Ovary (tissue), 9 donors: ENCODE measurements around the gene DAB1. TPM values are rescaled to one million over a fixed set of nuclear protein-coding genes. Genes with fewer than 3 reads are reported as not detected.

Source experiments
- DNase-seq, 5 donors: peaks; one replicate each; pipeline ENCODE4 v3.0.0-alpha.2; 2019 to 2020
- H3K27ac ChIP-seq, 2 donors: fragments of 200-600 bp; one replicate each; pipeline versions ENCODE4 v1.5.1 to v1.8.0; 2019 to 2022
- H3K27me3 ChIP-seq: fragments of 200-600 bp; one replicate; pipeline ENCODE4 v1.8.0; 2022
- H3K36me3 ChIP-seq: fragments of 200-600 bp; sonication (generic); one replicate; pipeline ENCODE4 v1.5.1; 2019
- H3K4me1 ChIP-seq: one replicate; pipeline ENCODE4 v1.8.1; 2013; ENCODE audit warnings: mild to moderate bottlenecking, moderate library complexity; ENCODE audit not compliant: insufficient read depth
- H3K4me3 ChIP-seq: fragments of 200-600 bp; sonication (generic); one replicate; pipeline ENCODE4 v1.5.1; 2017
- H3K9me3 ChIP-seq, 2 donors: fragments of 200-600 bp in 1 of 2; sonication (generic) in 1 of 2; one replicate each; pipeline versions ENCODE4 v1.5.1 to v1.8.1; 2013 to 2019; ENCODE audit warnings: mild to moderate bottlenecking in 1 of 2, moderate library complexity in 1 of 2
- CTCF ChIP-seq, 3 donors: fragments of 450-650 bp in 2 of 3; fragments of 200-600 bp in 1 of 3; IDR thresholded peaks; one replicate each; pipeline versions ENCODE4 v1.5.1 to v1.8.0; 2016 to 2022; ENCODE audit warnings: antibody characterized with exemption in 3 of 3, mild to moderate bottlenecking in 1 of 3
- EP300 ChIP-seq: sonication (generic); formaldehyde crosslinking; IDR thresholded peaks from one replicate; pipeline ENCODE4 v1.6.1; 2017; ENCODE audit warnings: antibody characterized with exemption
- POLR2A ChIP-seq: fragments of 450-650 bp; IDR thresholded peaks from one replicate; pipeline ENCODE4 v1.6.1; 2017; ENCODE audit warnings: antibody characterized with exemption, mild to moderate bottlenecking, moderate library complexity
- WGBS, 3 donors: extraction: QIAGEN DNeasy Blood & Tissue Kit in 1 of 3; methylation state at CpG; one replicate each; pipeline versions ENCODE4 v1.1.5 to v1.1.7; 2013 to 2017; 5-methylcytosine and 5-hydroxymethylcytosine counted together
- intact Hi-C, 4 donors: fragments of 100-400 bp; cut with DNase I; formaldehyde crosslinking; loops; one replicate each; pipeline versions ENCODE4 v1.11.0 to v1.15.1; 2022 to 2023
- polyA plus RNA-seq, 2 donors: library from polyadenylated mRNA; stranded (reverse); fragments of 200-250 nt in 1 of 2; fragments of 350-450 nt in 1 of 2; fragmentation: Illumina TruSeq in 1 of 2; extraction: RNeasy Lipid Tissue Mini Kit (QIAGEN cat#74804) in 1 of 2; gene quantifications; one replicate each; pipeline ENCODE4 v1.2.3, GENCODE V29; 2013 to 2014
- total RNA-seq, 7 donors: library from RNA; depleted of rRNA in 2 of 7; stranded (reverse); fragments of >200 nt in 2 of 7; fragmentation: NEBNext Ultra II Directional in 3 of 7; extraction: Animal tissue kit (Norgen Biotek cat#: 25700) in 3 of 7; gene quantifications; one replicate each; pipeline versions ENCODE4 v1.1.0 to v1.2.4, GENCODE V29; 2016 to 2023
- donor health status: DM: no; HTN: no; CAD: no; lungs with moderate emphysema.
- donor health status: DM: no; HTN: no; CAD: no.
- donor health status: Bipolar disorder and iron deficiency.
- donor health status: DM: yes; HTN: yes; CAD: no.
- donor health status: DM: no; HTN: no; CAD: no.
- donor health status: DM: yes; HTN: yes; CAD: no.

The DAB1 gene
- total and polyA plus RNA-seq, 9 donors: 0.22 to 5.5 (median 0.77) TPM

DNA sequence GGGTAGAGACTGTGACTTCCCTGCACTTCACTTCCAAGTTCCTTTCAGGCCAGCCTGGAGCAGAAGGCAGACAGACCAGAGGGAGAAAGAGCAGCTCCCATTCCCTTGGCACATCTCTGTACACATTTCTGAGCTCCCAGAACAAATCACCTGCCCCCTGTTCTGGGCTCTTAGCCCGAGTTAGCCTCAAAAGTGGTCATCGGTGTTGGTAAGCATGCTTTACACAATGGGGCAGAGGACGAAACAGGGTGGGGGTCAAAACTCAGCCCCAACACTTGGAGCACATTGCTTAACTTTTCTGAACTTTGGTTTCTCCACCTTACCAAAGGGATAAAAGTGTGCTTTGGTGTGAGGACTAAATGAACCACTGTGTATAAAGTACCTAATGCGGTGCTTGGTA is 98.7 kb downstream of the DAB1 start:
- H3K4me3 ChIP-seq: no peak overlapping the region
- intact Hi-C loops: no loop called here
- TF ChIP-seq CTCF (IDR thresholded peaks at IDR 0.05): no peak
- no peak for TF ChIP-seq POLR2A
- no peak for TF ChIP-seq EP300
- no peaks in the 10 kb centered on the region for H3K36me3 ChIP-seq
- DNase-seq: no peak
- no peaks in the 10 kb centered on the region for H3K27me3 ChIP-seq
- WGBS, 3 donors: 22 to 29% (median 26%) methylated on average over 4 of the region's 4 CpGs
- H3K4me1 ChIP-seq: no peaks in the 10 kb centered on the region
- H3K9me3 ChIP-seq: no peaks in the 10 kb centered on the region
- H3K27ac ChIP-seq: no peak overlapping the region

- 95 to 98% (median 96%) methylated on average over 3 of the region's 3 CpGs for whole genome bisulfite sequencing, 3 donors
- H3K27ac ChIP-seq: no peak overlapping the region
- H3K36me3 ChIP-seq: no peaks in the 10 kb centered on the region
- no peaks in the 10 kb centered on the region for H3K4me1 ChIP-seq
- TF ChIP-seq EP300 (no peak), POLR2A (no peak), CTCF (IDR thresholded peaks at IDR 0.05) (no peak)
- H3K4me3 ChIP-seq: no peak overlapping the region
- H3K27me3 ChIP-seq: no peaks in the 10 kb centered on the region
- intact Hi-C loops: no loop called here
- DNase-seq: no peak
- H3K9me3 ChIP-seq: no peaks in the 10 kb centered on the region
Observed at GRCh38 chr1:57324388-57324787, 99.5 kb downstream of the DAB1 start.

DNA sequence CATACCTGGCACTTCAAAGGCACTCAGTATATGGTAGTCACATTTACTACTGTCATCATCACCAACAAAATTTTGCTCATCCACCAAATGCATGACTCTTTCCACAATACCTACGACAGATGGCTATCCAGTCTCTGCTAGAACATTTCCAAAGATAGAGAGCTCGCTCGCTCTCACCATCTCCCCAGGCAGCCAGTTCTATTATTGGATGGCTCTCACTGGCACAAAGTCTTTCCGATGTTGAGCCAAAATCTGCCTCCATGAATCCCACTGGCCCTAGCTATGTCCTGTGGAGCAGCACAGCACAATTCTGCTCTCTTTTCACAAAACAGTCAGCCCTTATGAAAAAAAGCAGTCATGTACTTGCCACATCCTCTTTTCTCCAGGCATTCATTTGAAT is 102.1 kb downstream of the DAB1 start:
- WGBS, 3 donors: 91 to 95% (median 95%) methylated on average over 4 of the region's 4 CpGs
- H3K27ac ChIP-seq: no peak overlapping the region
- H3K4me3 ChIP-seq: no peak overlapping the region
- no peaks in the 10 kb centered on the region for H3K27me3 ChIP-seq
- no peaks in the 10 kb centered on the region for H3K4me1 ChIP-seq
- H3K9me3 ChIP-seq: no peaks in the 10 kb centered on the region
- H3K36me3 ChIP-seq: no peaks in the 10 kb centered on the region
- intact Hi-C loops: no loop called here
- no peak for DNase-seq
- no peak for TF ChIP-seq EP300
- no peak for TF ChIP-seq CTCF (IDR thresholded peaks at IDR 0.05)
- no peak for TF ChIP-seq POLR2A

DNA sequence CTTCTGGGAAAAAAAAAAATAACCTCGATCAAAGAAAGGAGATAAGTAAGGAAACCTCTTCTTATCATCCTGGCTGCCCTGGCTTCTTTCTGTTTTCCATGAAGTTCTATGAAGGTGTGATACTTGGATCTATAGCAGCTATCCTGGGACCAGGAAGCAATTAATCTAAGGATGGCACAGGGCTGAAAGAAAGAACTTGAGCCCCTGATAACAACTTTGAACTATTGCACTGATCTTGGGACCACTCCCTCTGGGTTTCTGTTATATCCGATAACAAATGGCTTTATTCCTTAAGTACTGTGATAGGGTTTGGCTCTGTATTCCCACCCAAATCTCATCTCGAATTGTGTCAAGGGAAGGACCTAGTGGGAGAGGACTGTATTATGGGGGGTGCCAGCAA is 104.1 kb downstream of the DAB1 start:
- H3K27ac ChIP-seq: no peak overlapping the region
- no peak for DNase-seq
- H3K9me3 ChIP-seq: no peaks in the 10 kb centered on the region
- TF ChIP-seq POLR2A (no peak), CTCF (IDR thresholded peaks at IDR 0.05) (no peak), EP300 (no peak)
- intact Hi-C loops: no loop called here
- no peaks in the 10 kb centered on the region for H3K27me3 ChIP-seq
- WGBS, 3 donors: 45 to 48% (median 47%) methylated on average over 3 of the region's 3 CpGs
- no peaks in the 10 kb centered on the region for H3K36me3 ChIP-seq
- H3K4me1 ChIP-seq: no peaks in the 10 kb centered on the region
- no peak overlapping the region for H3K4me3 ChIP-seq

- TF ChIP-seq CTCF (IDR thresholded peaks at IDR 0.05) (no peak), POLR2A (no peak), EP300 (no peak)
- Histone ChIP-seq H3K27ac (no peak overlapping the region), H3K27me3 (no peaks in the 10 kb centered on the region), H3K9me3 (no peaks in the 10 kb centered on the region), H3K36me3 (no peaks in the 10 kb centered on the region), H3K4me1 (no peaks in the 10 kb centered on the region), H3K4me3 (no peak overlapping the region)
- intact Hi-C loops: no loop called here
- no peak for DNase-seq
- 27 to 31% (median 30%) methylated on average over 4 of the region's 4 CpGs for WGBS, 3 donors
Observed at GRCh38 chr1:57319165-57319564, 104.7 kb downstream of the DAB1 start.
